Progenitor cell of endocrine pancreas (in vitro differentiated cells): ENCODE results near the gene RNF152. TPM values are rescaled to one million over a fixed set of nuclear protein-coding genes. Genes with fewer than 3 reads are reported as not detected.
"Not testable (repeated sequence)": the region's sequence is repeated elsewhere in the genome, so short reads cannot be mapped to it uniquely, and the experiment has no call there.

ENCODE experiments used
- DNase-seq: peaks from one replicate; pipeline ENCODE4 v3.0.0; 2021; ENCODE audit warnings: low spot score; ENCODE audit not compliant: unreplicated experiment
- H3K27ac Mint-ChIP-seq: 2 replicates; pipeline ENCODE4 v1.8.0; 2021; ENCODE audit warnings: mild to moderate bottlenecking, moderate library complexity, mixed read lengths
- H3K27me3 Mint-ChIP-seq: 2 replicates; pipeline ENCODE4 v1.8.0; 2021; ENCODE audit warnings: mixed read lengths
- H3K36me3 Mint-ChIP-seq: 2 replicates; pipeline ENCODE4 v1.8.0; 2022; ENCODE audit warnings: mixed read lengths; ENCODE audit not compliant: insufficient read depth
- H3K4me1 Mint-ChIP-seq: 2 replicates; pipeline ENCODE4 v1.8.0; 2021; ENCODE audit warnings: low read depth, mixed read lengths
- H3K4me3 Mint-ChIP-seq: 2 replicates; pipeline ENCODE4 v1.8.0; 2021; ENCODE audit warnings: low read depth, mild to moderate bottlenecking, moderate library complexity, mixed read lengths
- H3K9me3 Mint-ChIP-seq: 2 replicates; pipeline ENCODE4 v1.8.0; 2021; ENCODE audit warnings: low read depth, mixed read lengths
- CTCF ChIP-seq: fragments of 200-600 bp; sonication (generic); IDR thresholded peaks from one replicate; pipeline ENCODE4 v1.5.0; 2021; ENCODE audit warnings: antibody characterized with exemption, mild to moderate bottlenecking; ENCODE audit not compliant: unreplicated experiment
- total RNA-seq: library from RNA; stranded (reverse); gene quantifications from 2 replicates; pipeline ENCODE4 v1.2.1, GENCODE V29; 2021

The RNF152 gene
- total RNA-seq, 1 donor from 2014 or later, result 32.0 TPM

- Mint-ChIP-seq H3K27ac (no peak overlapping the region), H3K36me3 (peaks cover 35% of the 10 kb centered on the region)
- no peak for TF ChIP-seq CTCF
Observed at GRCh38 chr18:61815885-61816470, 76.8 kb downstream of the RNF152 start.

DNA sequence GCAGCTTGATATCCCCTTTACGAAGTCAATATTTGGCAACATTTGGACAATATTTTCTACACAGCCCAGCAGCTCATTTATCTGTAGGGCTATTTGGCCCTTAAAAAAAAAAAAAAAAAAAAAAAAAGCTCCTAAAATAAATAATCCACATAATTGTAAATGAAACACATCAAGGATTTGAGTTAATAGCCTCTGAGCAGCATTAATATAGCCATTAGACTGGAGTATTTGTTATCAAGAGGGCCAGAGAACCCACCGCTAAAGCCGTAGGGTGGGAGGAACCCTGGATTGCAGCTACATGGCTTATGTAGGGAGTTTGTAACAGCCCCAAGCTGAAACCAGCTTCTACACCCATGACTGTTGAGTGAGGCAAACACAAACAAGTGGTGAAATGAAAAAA lies 84.5 kb downstream of the RNF152 start:
- no peaks in the 10 kb centered on the region for H3K9me3 Mint-ChIP-seq
- H3K4me1 Mint-ChIP-seq, result peaks cover 6% of the 10 kb centered on the region
- H3K36me3 Mint-ChIP-seq, result peaks cover 4% of the 10 kb centered on the region
- H3K4me3 Mint-ChIP-seq, result no peak overlapping the region
- no peak for DNase-seq
- no peak overlapping the region for H3K27ac Mint-ChIP-seq
- H3K27me3 Mint-ChIP-seq, result no peaks in the 10 kb centered on the region
- no peak for TF ChIP-seq CTCF

More at GRCh38 chr18:61815885-61816470, 76.8 kb downstream of the RNF152 start:
- DNase-seq, result no peak
- H3K9me3 Mint-ChIP-seq, result no peaks in the 10 kb centered on the region
- peaks cover 3% of the 10 kb centered on the region for H3K4me1 Mint-ChIP-seq
- no peak overlapping the region for H3K4me3 Mint-ChIP-seq
- H3K27me3 Mint-ChIP-seq, result no peaks in the 10 kb centered on the region

GRCh38 chr18:61803393-61803792 lies 89.4 kb downstream of the RNF152 start:
- H3K27me3 Mint-ChIP-seq, result no peaks in the 10 kb centered on the region
- no peaks in the 10 kb centered on the region for H3K36me3 Mint-ChIP-seq
- no peaks in the 10 kb centered on the region for H3K9me3 Mint-ChIP-seq
- H3K27ac Mint-ChIP-seq, result no peak overlapping the region
- H3K4me1 Mint-ChIP-seq, result peaks cover 18% of the 10 kb centered on the region
- no peak for DNase-seq
- TF ChIP-seq CTCF, result no peak
- H3K4me3 Mint-ChIP-seq, result no peak overlapping the region

DNA sequence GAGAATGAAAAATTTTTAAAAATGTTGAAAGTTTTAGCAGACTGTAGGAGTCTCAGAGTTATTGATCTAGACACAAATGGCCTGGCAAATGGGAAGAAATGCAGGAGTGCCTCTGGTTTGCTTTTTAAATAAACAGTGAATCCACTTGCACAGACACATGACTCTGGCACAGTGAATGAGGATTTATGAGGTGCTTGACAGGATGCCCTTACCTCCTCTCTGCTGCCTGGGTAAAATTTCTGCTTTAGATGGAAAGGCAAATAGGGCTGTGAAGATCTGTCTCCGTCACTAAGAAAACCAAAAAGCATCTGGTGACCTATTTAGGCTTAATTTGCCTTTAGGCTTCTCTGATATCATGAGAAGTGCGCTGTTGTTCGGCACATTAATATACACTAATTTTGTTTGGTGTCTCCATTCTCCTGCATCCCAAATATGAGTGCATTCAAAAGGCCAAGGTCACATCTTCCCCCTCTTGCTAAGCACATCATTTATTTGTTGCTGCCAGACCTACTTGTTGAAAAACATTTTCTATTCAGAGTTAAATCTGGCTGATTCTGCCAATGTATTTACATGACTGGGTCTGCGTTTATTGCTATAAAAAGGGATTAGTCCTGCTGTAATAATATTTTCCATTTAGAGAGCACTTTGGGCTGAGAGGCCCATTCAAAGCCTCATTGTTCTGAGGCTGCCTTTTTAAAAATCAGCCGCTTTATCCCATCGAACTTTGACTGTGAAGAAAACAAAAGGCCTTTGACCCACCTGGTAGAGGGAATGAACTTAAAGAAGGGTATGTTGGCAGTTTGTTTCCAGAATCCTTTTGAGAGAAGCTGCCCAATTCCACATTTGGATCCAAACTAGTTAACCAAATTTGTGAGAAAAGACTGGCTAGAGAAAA lies 94.9 kb downstream of the RNF152 start:
- H3K4me1 Mint-ChIP-seq, result peaks cover 17% of the 10 kb centered on the region
- H3K36me3 Mint-ChIP-seq, result no peaks in the 10 kb centered on the region
- no peak for DNase-seq
- H3K27ac Mint-ChIP-seq, result no peak overlapping the region
- no peaks in the 10 kb centered on the region for H3K9me3 Mint-ChIP-seq
- H3K27me3 Mint-ChIP-seq, result no peaks in the 10 kb centered on the region
- TF ChIP-seq CTCF, result no peak
- no peak overlapping the region for H3K4me3 Mint-ChIP-seq

- no peak overlapping the region for H3K27ac Mint-ChIP-seq
- TF ChIP-seq CTCF, result no peak
- H3K9me3 Mint-ChIP-seq, result peaks cover 9% of the 10 kb centered on the region
- no peak for DNase-seq
- no peaks in the 10 kb centered on the region for H3K27me3 Mint-ChIP-seq
- H3K36me3 Mint-ChIP-seq, result peaks cover 6% of the 10 kb centered on the region
- no peak overlapping the region for H3K4me3 Mint-ChIP-seq
- peaks cover 20% of the 10 kb centered on the region for H3K4me1 Mint-ChIP-seq
Observed at GRCh38 chr18:61791031-61791430, 101.8 kb downstream of the RNF152 start.

GRCh38 chr18:61787011-61787670 lies 105.7 kb downstream of the RNF152 start:
- not testable (repeated sequence) for DNase-seq, H3K36me3 Mint-ChIP-seq, H3K4me3 Mint-ChIP-seq, H3K27me3 Mint-ChIP-seq, H3K27ac Mint-ChIP-seq, H3K9me3 Mint-ChIP-seq
- H3K4me1 Mint-ChIP-seq, result peaks cover 42% of the 10 kb centered on the region
